CD1c-positive myeloid dendritic cell (primary cell): Measurements from ENCODE around the gene GPR158.
"Not testable (repeated sequence)": the region's sequence is repeated elsewhere in the genome, so short reads cannot be mapped to it uniquely, and the experiment has no call there.

ENCODE experiments used
- DNase-seq: peaks from one replicate; pipeline ENCODE4 v3.0.0-alpha.2; 2016; ENCODE audit errors: extremely low spot score

The GPR158 gene

GRCh38 chr10:25296324-25296723, 121.5 kb downstream of the GPR158 start:
- no peak for DNase-seq

GRCh38 chr10:25297466-25297865, 122.7 kb downstream of the GPR158 start:
- DNase-seq: no peak

DNA sequence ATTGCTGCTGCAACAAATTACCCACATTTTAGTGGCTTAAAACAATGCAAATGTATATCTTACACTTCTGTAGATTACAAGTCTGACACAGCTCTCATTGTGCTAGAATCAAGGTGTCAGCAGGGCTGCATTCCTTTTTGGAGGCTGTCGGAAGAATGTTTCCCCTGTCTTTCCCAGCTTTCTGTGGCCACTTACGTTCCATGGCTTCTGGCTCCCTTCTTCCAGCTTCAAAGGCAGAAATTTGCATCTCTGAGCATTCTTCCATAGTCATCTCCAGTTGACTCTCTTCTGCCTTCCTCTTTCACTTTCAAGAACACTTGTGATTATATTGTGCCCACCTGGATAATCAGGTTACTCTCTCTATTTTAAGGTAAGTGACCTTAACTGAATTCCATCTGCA, 125.3 kb downstream of the GPR158 start:
- no peak for DNase-seq

DNA sequence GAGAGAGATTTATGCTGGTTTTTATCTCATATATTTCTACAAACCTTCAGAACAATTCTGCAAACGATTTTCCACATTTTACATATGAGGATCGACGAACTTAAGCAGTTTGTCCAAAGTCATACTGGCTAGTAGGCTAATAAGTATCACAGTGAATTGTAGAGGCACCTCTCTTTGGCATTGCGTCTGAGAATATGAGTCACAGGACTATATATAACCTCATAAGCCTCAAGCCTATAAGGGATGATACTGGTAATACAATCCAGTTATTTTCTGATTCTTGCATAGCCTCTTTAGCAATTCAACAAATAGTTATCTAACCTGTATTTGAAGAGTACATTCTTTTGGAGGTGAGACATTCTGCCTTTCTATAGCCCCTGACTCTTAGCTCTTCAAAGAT, 129.8 kb downstream of the GPR158 start:
- no peak for DNase-seq

DNA sequence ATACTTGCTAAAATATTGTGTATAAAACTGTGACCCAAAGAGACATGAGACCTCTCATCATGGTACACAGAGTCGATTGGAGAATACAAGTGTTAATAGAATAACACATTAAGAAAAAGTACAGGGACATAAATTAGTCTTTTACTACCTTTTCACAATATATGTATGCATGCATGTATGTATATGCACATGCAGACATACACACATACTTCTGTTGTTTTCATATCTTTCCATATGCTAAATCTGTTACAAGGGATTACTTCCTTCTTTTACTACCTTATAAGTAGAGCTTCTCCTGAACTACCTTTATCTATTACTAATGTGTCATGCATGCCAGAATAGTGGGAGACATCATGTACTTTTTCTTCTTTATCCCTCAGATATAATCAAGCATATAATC, 131.6 kb downstream of the GPR158 start:
- no peak for DNase-seq

GRCh38 chr10:25308278-25308677, 133.5 kb downstream of the GPR158 start:
- DNase-seq: no peak

DNA sequence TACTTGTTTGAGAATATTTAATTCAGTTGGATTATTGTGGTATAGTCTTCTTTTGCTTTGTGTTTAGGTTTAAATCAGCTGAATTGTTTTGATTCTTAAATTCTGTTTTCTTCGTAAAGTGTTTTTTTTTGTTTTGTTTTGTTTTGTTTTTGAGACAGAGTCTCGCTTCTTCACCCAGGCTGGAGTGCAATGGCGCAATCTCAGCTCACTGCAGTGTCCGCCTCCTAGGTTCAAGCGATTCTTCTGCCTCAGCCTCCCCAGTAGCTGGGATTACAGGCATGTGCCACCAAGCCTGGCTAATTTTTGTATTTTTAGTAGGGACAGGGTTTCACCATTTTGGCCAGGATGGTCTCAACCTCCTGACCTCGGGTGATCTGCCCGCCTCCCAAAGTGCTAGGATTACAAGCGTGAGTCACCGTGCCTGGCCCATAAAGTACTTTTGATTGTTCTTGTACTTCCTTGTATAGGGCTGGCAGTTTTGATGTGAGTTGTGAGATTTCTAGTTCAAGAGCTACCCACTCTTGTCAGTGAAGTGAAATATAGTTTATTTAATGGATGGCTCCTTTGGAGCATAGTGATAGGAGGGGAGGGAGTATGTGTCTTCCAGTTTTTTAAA, 142.9 kb downstream of the GPR158 start:
- not testable (repeated sequence) for DNase-seq

GRCh38 chr10:25327273-25327672, 152.5 kb downstream of the GPR158 start:
- DNase-seq: no peak

DNA sequence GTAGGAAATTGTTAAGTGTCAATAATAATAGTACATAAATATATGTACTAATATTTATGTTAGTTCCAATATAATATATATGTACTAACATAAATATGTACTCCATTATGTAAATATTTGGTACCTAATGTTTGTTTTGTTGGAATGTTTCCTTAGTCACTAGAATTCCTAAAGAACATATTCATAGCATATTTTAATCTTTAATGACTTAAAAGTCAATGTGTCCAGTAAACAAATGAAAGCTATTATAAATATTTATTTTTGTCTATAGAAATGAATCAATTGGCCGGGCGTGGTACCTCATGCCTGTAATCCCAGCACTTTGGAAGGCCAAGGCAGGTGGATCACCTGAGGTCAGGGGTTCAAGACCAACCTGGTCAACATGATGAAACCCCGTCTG, 153.6 kb downstream of the GPR158 start:
- no peak for DNase-seq

GRCh38 chr10:25329587-25329986, 154.8 kb downstream of the GPR158 start:
- not testable (repeated sequence) for DNase-seq

GRCh38 chr10:25334445-25334844, 159.6 kb downstream of the GPR158 start:
- no peak for DNase-seq

DNA sequence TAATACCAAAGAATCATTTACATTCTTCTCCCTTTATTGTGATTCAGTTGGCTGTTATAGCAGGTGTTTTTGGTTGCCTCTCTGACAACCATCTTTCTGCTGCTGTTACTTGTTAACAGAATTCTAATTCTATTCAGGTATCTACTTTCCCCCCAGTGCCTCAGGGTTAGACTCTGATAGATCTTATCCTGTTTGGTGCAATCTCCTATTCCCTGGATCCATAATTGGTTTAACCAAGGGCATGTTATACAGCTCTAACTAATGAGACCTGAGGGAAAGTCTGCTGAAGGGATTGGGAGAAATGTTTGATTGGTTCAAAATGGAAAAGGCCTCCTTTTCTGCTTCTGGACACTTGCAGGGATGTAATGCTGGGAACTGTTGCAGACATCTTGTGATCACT, 161.5 kb downstream of the GPR158 start:
- DNase-seq: no peak

DNA sequence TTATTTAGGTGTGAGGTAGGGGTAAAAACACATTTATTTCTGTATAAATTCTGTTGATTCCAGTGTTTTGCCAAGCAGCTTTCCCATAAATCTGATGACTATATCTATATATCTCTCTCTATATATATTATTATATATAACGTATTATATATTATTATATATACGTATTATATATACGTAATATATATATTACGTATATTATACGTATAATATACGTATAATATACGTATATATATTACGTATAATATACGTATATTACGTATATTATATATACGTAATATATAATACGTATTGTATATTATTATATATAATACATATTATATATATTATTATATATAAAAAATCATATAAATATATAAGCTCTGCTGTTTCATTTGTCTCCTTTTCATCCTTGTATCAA, 163.5 kb downstream of the GPR158 start:
- DNase-seq: no peak

GRCh38 chr10:25339966-25340365, 165.2 kb downstream of the GPR158 start:
- DNase-seq: no peak

DNA sequence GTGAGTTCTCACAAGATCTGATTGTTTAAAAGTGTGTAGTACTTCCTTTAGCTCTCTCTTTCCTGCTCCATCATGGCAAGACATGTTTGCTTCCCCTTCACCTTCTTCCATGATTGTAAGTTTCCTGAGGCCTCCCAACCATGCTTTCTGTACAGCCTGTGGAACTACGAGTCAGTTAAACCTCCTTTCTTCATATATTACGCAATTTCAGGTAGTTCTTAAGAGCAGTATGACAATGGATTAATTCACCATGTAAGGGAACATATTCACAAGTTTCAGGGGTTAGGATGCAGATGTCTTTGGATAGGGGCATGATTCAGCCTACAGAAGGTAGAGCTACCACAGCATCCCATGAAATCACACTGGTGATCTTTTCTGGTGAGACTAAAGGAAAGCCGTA, 174.7 kb downstream of the GPR158 start:
- DNase-seq: no peak

- no peak for DNase-seq
Measured at GRCh38 chr10:25356609-25357008, 181.8 kb downstream of the GPR158 start.

GRCh38 chr10:25357269-25357668, 182.5 kb downstream of the GPR158 start:
- no peak for DNase-seq

- no peak for DNase-seq
Measured at GRCh38 chr10:25382029-25382810, 207.4 kb downstream of the GPR158 start.

DNA sequence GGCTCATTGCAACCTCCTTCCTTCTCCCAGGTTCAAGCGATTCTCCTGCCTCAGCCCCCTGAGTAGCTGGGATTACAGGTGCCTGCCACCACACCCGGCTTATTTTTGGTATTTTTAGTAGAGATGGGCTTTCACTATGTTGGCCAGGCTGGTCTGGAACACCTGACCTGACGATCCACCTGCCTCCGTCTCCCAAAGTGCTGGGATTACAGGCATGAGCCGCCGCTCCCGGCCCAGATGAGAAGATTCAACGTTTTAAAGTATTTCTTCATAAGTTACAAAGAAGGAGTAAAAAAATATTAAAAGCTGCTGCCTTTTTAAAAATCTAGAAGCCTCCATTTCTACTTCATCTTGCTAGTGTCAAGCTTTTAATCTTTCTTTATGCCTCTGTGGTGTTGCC, 208.1 kb downstream of the GPR158 start:
- not testable (repeated sequence) for DNase-seq

GRCh38 chr10:25383686-25384085, 208.9 kb downstream of the GPR158 start:
- no peak for DNase-seq

DNA sequence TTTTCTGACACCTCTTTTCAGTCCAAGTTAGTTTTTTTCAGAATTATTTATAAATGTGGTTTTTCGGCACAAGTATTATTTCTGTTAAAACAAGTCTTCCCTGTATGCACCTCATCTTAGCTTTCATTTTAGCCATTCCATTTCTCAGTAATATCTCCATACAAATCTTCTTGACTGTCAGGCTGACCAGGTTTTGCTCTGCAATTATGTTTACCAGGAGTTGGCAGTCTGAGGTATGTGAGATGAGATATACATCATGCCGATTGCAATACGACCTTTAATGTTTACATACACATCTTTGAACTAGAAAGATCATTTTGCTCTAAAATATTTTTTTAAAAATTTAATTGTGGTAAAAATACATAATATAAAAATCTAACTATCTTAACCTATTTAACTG, 209.8 kb downstream of the GPR158 start:
- DNase-seq: no peak

- DNase-seq: no peak
Measured at GRCh38 chr10:25388188-25388861, 213.5 kb downstream of the GPR158 start.

- DNase-seq: no peak
Measured at GRCh38 chr10:25388862-25389206, 214.0 kb downstream of the GPR158 start.
